DMS114 treated with DMSO at 0.1 percent for 48 hours (cell line): ENCODE measurements around the gene TCF3.

Experiments
- DNase-seq: peaks from one replicate; lab custom pipeline; 2025; ENCODE audit not compliant: unreplicated experiment; lab: John Stamatoyannopoulos, UW

The TCF3 gene

GRCh38 chr19:1612114-1613086 lies 40.0 kb downstream of the TCF3 start:
- no peak for DNase-seq

- DNase-seq = no peak
Measured at GRCh38 chr19:1611353-1611752, 41.1 kb downstream of the TCF3 start.

GRCh38 chr19:1610579-1610978 lies 41.8 kb downstream of the TCF3 start:
- no peak for DNase-seq

GRCh38 chr19:1609680-1610474 lies 42.5 kb downstream of the TCF3 start:
- DNase-seq = no peak

- DNase-seq = no peak
Measured at GRCh38 chr19:1609103-1609396, 43.4 kb downstream of the TCF3 start.

GRCh38 chr19:1608359-1609102 lies 43.9 kb downstream of the TCF3 start:
- no peak for DNase-seq

- no peak for DNase-seq
Measured at GRCh38 chr19:1606138-1606651, 46.2 kb downstream of the TCF3 start.

- DNase-seq = peak; percentile 82
Measured at GRCh38 chr19:1605236-1606137, 46.9 kb downstream of the TCF3 start, which contains the start of gene UQCR11. Gene UQCR11 (minus strand): TSS chr19:1605462. CDS start chr19:1605409, 53 bp downstream.

GRCh38 chr19:1602091-1602707 lies 50.2 kb downstream of the TCF3 start:
- no peak for DNase-seq

- no peak for DNase-seq
Measured at GRCh38 chr19:1601613-1602064, 50.8 kb downstream of the TCF3 start.

GRCh38 chr19:1599460-1599846 lies 53.0 kb downstream of the TCF3 start:
- no peak for DNase-seq

GRCh38 chr19:1598777-1599459 lies 53.5 kb downstream of the TCF3 start:
- DNase-seq = no peak

- DNase-seq = no peak
Measured at GRCh38 chr19:1593501-1593772, 59.0 kb downstream of the TCF3 start.

- peak; percentile 65 for DNase-seq
Measured at GRCh38 chr19:1592755-1593500, 59.5 kb downstream of the TCF3 start, which contains the start of gene MBD3. Gene MBD3 (minus strand): TSS chr19:1592865. CDS start chr19:1592631, 234 bp downstream.

- peak; percentile 35 for DNase-seq
Measured at GRCh38 chr19:1592024-1592754, 60.2 kb downstream of the TCF3 start.

GRCh38 chr19:1591421-1592023 lies 60.9 kb downstream of the TCF3 start:
- no peak for DNase-seq

GRCh38 chr19:1590641-1591397 lies 61.6 kb downstream of the TCF3 start:
- DNase-seq = no peak
